Hepatocyte (in vitro differentiated cells): ENCODE results near the gene CFAP410.

Source experiments
- EZH2 ChIP-seq: fragments of 200-600 bp; sonication (generic); IDR thresholded peaks from 2 replicates; pipeline ENCODE4 v1.6.1; 2016; ENCODE audit warnings: antibody characterized with exemption, mild to moderate bottlenecking, borderline replicate concordance
- EZH2phosphoT487 ChIP-seq: fragments of 200-600 bp; sonication (generic); IDR thresholded peaks from one replicate; pipeline ENCODE4 v1.6.1; 2018; ENCODE audit warnings: antibody characterized with exemption, mild to moderate bottlenecking, low read depth, moderate library complexity; ENCODE audit not compliant: unreplicated experiment, severe bottlenecking
- TF ChIP-seq, protein P1 (sequence below): fragments of 200-600 bp; sonication (generic); IDR thresholded peaks from 2 replicates; pipeline ENCODE4 v1.5.1; 2016; ENCODE audit warnings: antibody characterized with exemption, mild to moderate bottlenecking; ENCODE audit not compliant: poor library complexity

DNA sequence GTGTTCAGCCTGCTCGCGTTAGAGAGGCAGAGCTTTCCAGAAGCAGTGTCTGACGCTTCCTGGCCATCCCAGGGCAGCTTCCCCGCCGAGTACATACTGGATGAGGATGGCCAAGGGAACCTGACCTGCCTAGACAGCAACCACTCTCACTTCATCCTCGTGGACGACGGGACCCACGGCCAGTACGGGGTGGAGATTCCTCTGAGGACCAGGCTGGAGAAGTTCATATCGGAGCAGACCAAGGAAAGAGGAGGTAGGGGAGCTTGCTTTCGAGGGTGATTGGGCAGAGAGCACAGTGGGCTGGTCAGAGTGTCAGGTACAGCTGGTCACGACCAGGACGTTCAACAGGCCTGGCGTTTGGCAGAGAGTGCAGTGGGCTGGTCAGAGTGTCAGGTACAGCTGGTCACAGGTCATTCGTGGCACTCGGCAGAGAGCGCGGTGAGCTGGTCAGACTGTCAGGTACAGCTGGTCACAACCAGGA, 36.6 kb upstream of the CFAP410 start:
- TF ChIP-seq, protein P1, sequence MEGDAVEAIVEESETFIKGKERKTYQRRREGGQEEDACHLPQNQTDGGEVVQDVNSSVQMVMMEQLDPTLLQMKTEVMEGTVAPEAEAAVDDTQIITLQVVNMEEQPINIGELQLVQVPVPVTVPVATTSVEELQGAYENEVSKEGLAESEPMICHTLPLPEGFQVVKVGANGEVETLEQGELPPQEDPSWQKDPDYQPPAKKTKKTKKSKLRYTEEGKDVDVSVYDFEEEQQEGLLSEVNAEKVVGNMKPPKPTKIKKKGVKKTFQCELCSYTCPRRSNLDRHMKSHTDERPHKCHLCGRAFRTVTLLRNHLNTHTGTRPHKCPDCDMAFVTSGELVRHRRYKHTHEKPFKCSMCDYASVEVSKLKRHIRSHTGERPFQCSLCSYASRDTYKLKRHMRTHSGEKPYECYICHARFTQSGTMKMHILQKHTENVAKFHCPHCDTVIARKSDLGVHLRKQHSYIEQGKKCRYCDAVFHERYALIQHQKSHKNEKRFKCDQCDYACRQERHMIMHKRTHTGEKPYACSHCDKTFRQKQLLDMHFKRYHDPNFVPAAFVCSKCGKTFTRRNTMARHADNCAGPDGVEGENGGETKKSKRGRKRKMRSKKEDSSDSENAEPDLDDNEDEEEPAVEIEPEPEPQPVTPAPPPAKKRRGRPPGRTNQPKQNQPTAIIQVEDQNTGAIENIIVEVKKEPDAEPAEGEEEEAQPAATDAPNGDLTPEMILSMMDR, result no peak
- no peak for TF ChIP-seq EZH2
- no peak for TF ChIP-seq EZH2phosphoT487
